OCI-LY1 (cell line): ENCODE data around the gene GSG1L.

Source experiments
- EZH2 ChIP-seq: fragments of 200-600 bp; sonication (generic), shearing (Covaris generic); IDR thresholded peaks from 2 replicates; pipeline ENCODE4 v1.8.0; 2017; ENCODE audit warnings: borderline replicate concordance, mixed run types, mild to moderate bottlenecking, antibody characterized with exemption, low read length, moderate library complexity, mixed read lengths
- TF ChIP-seq, protein P1 (sequence below): fragments of 200-600 bp; sonication (generic), shearing (Covaris generic); IDR thresholded peaks from 2 replicates; pipeline ENCODE4 v1.5.1; 2017; ENCODE audit warnings: mild to moderate bottlenecking, antibody characterized with exemption, low read length, moderate library complexity, mixed read lengths

DNA sequence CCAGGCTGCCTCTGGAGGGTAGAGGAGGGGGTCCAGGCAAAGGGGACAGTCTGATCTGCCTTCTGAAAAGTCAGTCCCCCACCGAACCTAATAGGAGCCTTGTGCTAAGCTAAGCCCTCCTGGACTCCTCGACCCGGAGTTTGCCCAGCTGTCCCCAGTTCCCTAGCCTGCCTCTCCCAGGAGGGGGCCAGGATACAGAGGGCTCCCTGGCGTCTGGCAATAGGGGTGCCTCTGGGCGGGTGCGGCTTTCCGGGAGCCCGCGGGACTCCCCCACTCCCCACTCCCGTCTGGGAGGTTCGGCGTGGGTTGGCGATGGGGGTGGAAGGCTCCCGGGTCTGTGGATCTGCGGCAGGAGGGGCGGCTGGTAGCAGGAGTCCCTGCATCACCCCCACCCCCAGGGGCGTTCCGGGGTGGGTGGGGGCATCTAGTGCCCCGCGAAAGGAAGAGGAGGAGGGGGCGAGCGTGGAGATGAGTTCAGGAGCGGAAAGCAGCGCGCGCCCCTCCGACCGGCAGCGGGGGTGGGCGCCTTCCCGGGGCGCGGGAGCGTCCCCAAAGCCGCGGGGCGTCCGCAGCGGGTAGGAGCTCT, 1.2 kb downstream of the GSG1L start:
- TF ChIP-seq, protein P1, sequence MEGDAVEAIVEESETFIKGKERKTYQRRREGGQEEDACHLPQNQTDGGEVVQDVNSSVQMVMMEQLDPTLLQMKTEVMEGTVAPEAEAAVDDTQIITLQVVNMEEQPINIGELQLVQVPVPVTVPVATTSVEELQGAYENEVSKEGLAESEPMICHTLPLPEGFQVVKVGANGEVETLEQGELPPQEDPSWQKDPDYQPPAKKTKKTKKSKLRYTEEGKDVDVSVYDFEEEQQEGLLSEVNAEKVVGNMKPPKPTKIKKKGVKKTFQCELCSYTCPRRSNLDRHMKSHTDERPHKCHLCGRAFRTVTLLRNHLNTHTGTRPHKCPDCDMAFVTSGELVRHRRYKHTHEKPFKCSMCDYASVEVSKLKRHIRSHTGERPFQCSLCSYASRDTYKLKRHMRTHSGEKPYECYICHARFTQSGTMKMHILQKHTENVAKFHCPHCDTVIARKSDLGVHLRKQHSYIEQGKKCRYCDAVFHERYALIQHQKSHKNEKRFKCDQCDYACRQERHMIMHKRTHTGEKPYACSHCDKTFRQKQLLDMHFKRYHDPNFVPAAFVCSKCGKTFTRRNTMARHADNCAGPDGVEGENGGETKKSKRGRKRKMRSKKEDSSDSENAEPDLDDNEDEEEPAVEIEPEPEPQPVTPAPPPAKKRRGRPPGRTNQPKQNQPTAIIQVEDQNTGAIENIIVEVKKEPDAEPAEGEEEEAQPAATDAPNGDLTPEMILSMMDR, result no peak
- no peak for TF ChIP-seq EZH2
